IPS-18c (cell line): ENCODE results near the gene GAL3ST2.

Experiments used
- H3K4me3 ChIP-seq: 2 replicates; pipeline ENCODE4 v1.7.0; 2013; ENCODE audit warnings: low read depth, mild to moderate bottlenecking, low read length, moderate library complexity; ENCODE audit not compliant: insufficient read depth
- H3K9me3 ChIP-seq: one replicate; pipeline ENCODE4 v1.6.1; 2013; ENCODE audit warnings: mild to moderate bottlenecking, low read length, moderate library complexity; ENCODE audit not compliant: control insufficient read depth, insufficient read depth

The GAL3ST2 gene

GRCh38 chr2:241842620-241843211 lies 66.1 kb downstream of the GAL3ST2 start:
- Histone ChIP-seq H3K4me3 (no peak overlapping the region), H3K9me3 (no peaks in the 10 kb centered on the region)

- Histone ChIP-seq H3K9me3 (no peaks in the 10 kb centered on the region), H3K4me3 (no peak overlapping the region)
Measured at GRCh38 chr2:241843321-241844065, 66.9 kb downstream of the GAL3ST2 start.

- Histone ChIP-seq H3K4me3 (peak overlapping the region; percentile 41), H3K9me3 (no peaks in the 10 kb centered on the region)
Measured at GRCh38 chr2:241844066-241844728, 67.6 kb downstream of the GAL3ST2 start.

- Histone ChIP-seq H3K4me3 (no peak overlapping the region), H3K9me3 (no peaks in the 10 kb centered on the region)
Measured at GRCh38 chr2:241844831-241845578, 68.4 kb downstream of the GAL3ST2 start.

- Histone ChIP-seq H3K9me3 (no peaks in the 10 kb centered on the region), H3K4me3 (no peak overlapping the region)
Measured at GRCh38 chr2:241846406-241846805, 69.8 kb downstream of the GAL3ST2 start.

GRCh38 chr2:241848761-241849615 lies 72.4 kb downstream of the GAL3ST2 start:
- Histone ChIP-seq H3K9me3 (no peaks in the 10 kb centered on the region), H3K4me3 (no peak overlapping the region)

GRCh38 chr2:241849616-241850543 lies 73.3 kb downstream of the GAL3ST2 start:
- Histone ChIP-seq H3K9me3 (no peaks in the 10 kb centered on the region), H3K4me3 (no peak overlapping the region)

GRCh38 chr2:241850544-241851324 lies 74.1 kb downstream of the GAL3ST2 start:
- H3K4me3 ChIP-seq = no peak overlapping the region
- no peaks in the 10 kb centered on the region for H3K9me3 ChIP-seq

- Histone ChIP-seq H3K4me3 (no peak overlapping the region), H3K9me3 (no peaks in the 10 kb centered on the region)
Measured at GRCh38 chr2:241851325-241852115, 74.9 kb downstream of the GAL3ST2 start.

GRCh38 chr2:241852116-241852980 lies 75.7 kb downstream of the GAL3ST2 start:
- Histone ChIP-seq H3K4me3 (no peak overlapping the region), H3K9me3 (no peaks in the 10 kb centered on the region)

GRCh38 chr2:241852981-241853631 lies 76.5 kb downstream of the GAL3ST2 start:
- H3K9me3 ChIP-seq = no peaks in the 10 kb centered on the region
- no peak overlapping the region for H3K4me3 ChIP-seq
